GM10266 (cell line): ENCODE data around the gene AMPD1.

Source experiments
- DNase-seq: peaks from one replicate; pipeline ENCODE4 v3.0.0; 2012; ENCODE audit errors: extremely low spot score
- TF ChIP-seq, protein P1 (sequence below): IDR thresholded peaks from 2 replicates; pipeline ENCODE4 v1.5.1; 2012; ENCODE audit warnings: mild to moderate bottlenecking, low read depth; ENCODE audit not compliant: control insufficient read depth, insufficient read depth; ENCODE audit errors: missing control alignments

Gene AMPD1

DNA sequence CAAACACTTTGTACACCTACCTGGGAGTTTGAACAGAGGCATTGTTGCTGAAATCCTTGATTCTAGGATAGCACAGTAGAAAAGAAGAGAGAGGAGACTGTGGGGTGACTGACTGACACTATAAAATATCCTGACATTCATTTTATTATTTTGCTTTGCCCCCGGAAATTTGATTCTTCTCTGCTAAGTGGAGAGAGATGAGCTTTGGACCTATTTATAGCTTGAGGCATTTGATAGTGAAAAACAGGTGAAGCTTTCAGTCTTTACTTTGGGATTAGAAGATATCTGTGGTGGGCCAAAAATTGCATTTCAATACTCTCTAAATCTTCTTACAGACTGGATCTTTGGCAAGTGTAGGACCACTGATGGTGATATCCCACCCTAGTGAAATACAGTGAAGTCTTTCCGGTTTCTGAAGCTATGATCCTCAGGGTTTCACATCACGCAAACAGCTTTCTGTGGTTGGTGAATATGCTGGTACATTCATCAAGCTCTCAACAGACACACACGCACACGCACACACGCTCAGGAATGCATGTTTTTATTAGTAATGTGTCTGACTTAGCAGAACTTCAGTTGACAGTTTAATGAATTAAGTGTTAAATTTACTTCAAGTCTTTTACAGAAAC lies at the start of gene AMPD1:
AMPD1 (minus strand) TSS at position 117 of the 629 bp plus-strand sequence; CDS start at position 42, 75 bp downstream.
- TF ChIP-seq, protein P1, sequence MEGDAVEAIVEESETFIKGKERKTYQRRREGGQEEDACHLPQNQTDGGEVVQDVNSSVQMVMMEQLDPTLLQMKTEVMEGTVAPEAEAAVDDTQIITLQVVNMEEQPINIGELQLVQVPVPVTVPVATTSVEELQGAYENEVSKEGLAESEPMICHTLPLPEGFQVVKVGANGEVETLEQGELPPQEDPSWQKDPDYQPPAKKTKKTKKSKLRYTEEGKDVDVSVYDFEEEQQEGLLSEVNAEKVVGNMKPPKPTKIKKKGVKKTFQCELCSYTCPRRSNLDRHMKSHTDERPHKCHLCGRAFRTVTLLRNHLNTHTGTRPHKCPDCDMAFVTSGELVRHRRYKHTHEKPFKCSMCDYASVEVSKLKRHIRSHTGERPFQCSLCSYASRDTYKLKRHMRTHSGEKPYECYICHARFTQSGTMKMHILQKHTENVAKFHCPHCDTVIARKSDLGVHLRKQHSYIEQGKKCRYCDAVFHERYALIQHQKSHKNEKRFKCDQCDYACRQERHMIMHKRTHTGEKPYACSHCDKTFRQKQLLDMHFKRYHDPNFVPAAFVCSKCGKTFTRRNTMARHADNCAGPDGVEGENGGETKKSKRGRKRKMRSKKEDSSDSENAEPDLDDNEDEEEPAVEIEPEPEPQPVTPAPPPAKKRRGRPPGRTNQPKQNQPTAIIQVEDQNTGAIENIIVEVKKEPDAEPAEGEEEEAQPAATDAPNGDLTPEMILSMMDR: no peak
- no peak for DNase-seq

DNA sequence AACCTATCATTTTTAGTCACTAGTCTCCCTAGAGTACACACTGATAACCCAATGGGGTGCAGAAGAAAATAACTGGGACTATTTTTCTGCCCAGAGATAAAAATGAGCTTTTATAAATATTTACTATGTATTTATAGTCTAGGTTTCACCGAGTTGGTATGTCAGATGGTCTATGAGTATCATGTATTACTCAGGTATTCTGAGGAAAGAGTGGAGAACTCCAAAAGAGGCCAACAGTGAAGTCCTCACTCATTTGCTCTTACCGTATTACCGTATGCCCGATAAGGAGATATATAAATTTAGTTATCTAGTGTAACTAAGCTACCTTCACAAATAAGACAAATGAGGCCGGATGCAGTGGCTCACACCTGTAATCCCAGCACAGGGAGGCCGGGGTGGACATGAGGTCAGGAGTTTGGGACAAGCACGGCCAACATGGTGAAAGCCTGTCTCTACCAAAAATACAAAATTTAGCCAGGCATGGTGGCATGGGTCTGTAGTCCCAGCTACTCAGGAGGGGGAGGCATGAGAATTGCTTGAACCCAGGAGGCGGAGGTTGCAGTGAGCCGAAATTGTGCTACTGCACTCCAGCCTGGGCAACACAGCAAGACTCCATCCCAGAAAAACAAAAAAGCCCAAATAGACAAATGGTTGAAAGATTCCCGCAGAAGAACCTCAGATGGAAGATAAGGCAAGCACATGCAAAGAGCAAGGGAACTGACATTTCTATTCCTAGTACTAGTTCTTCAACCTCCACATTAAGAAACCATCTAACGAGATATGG lies 46.8 kb upstream of the AMPD1 start:
- TF ChIP-seq, protein P1: no peak
- DNase-seq: no peak

DNA sequence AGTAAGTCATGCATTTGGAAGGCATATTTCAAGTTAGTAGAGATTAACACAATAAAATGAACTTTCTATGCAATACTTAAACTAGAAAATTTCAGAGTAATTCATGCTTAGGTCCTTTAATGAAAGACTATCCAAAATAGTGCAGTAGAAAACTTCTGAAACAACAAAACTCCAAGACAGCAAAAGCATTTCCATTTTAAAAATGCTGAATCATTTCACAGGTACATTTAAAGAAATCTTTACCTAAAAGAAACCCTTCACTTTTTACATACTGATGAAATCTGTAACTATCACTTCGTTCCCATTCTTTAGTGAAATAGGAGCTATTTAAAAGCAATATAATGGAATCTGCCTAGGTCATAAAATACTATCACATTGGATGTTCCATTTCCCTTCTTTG lies 45.0 kb upstream of the AMPD1 start:
- TF ChIP-seq, protein P1: no peak
- no peak for DNase-seq

DNA sequence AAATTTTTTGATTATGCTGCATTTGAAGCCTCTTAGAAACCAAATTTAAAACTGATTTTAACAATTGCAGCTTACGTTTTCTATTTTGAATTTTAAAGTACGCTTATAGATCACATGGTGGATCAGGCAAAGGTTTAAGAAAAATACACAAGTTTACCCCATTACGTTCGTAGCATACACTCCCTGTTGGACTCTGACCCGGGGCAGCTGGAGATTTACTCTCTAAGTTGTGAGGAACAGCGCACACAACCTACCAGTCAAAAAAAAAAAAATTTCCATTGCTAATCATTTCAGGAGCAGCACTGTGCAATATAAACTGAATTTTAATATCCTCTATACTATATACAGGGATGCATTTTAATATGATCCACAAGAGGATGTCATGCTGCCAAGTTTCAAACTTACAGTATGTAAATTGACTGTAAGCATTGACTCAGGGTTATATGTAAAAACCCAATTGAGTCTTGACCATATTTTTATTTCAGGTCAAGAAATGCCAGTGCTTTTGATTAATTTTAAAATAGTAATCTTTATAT lies 42.0 kb upstream of the AMPD1 start:
- TF ChIP-seq, protein P1: no peak
- DNase-seq: no peak

DNA sequence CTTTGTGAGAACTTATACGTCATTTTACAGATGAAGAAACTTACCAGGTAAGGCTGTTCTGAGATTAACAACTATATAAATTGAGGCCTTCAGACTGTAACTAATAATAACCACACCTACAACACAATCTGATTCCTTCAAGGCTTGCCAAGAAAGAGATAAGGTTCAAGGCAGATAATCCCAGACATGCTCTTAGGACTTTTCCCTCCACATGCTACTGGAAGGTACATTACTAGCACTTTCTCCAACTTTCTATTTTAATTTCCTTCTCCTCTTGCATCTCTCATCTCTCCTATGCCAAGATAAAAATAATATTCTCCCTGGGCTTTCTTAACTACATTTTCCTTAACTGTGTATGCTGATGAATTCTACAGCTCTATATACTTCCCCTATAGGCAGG lies 40.1 kb upstream of the AMPD1 start:
- TF ChIP-seq, protein P1: no peak
- no peak for DNase-seq

DNA sequence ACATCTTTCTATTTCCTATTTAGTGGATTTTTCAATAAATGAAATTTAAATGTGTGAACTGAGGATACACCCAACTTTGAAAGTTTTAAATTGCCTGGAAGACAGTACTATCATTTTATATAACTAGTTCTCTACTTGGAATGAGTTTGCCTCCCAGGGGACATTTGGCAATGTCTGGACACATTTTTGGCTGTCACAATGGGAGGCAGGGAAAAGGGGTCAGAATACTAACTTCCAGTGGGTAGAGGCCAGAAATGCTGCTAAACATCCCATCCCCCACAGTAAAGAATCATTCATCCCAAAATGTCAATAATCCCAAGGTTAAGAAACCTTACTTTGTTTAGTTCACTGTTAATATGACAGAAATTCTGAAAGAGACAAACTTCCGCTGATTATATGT lies 34.4 kb upstream of the AMPD1 start:
- DNase-seq: no peak
- TF ChIP-seq, protein P1: no peak

DNA sequence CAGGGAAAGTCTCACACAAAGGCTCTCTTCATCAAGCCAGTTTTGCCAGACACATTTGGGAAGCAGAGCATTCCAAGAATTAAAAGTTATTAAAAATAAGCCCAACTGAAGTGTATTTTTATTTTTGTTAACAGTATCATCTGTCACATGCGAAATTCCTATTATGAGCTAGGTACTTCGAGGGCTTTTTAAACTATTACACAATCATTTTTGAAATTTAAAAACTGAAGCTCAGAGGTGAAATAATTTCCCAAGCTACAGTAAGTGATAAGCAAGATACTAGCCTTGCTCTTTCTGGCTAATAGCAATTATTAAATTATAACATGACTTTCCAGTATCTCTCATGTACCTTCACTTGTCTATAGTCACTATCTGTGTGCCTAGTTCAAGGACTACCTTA lies 33.2 kb upstream of the AMPD1 start:
- no peak for DNase-seq
- TF ChIP-seq, protein P1: no peak
